ENCODE measurements around the gene PRELID1. TPM values are rescaled to one million over a fixed set of nuclear protein-coding genes. Genes with fewer than 3 reads are reported as not detected.

The PRELID1 gene
- total RNA-seq, 1 donor from 2014 or later: 88.2 TPM

GRCh38 chr5:177297922-177298321, 5.7 kb upstream of the PRELID1 start:
- H3K36me3 Mint-ChIP-seq (ENCODE audit: unreplicated experiment): peaks cover 5% of the 10 kb centered on the region
- peaks cover 24% of the 10 kb centered on the region for H3K27me3 Mint-ChIP-seq (ENCODE audit: unreplicated experiment)
- TF ChIP-seq CTCF (IDR thresholded peaks at IDR 0.05; ENCODE audit: partially characterized antibody, unreplicated experiment): no peak
- H3K9me3 Mint-ChIP-seq (ENCODE audit: unreplicated experiment): peaks cover 11% of the 10 kb centered on the region
- no peak overlapping the region for H3K4me3 Mint-ChIP-seq (ENCODE audit: unreplicated experiment)
- no peak overlapping the region for H3K27ac Mint-ChIP-seq (ENCODE audit: unreplicated experiment)
- no peak for DNase-seq
- H3K4me1 Mint-ChIP-seq (ENCODE audit: low read depth, unreplicated experiment): peaks cover 13% of the 10 kb centered on the region

GRCh38 chr5:177299697-177300096, 3.9 kb upstream of the PRELID1 start:
- no peak for DNase-seq
- H3K9me3 Mint-ChIP-seq (ENCODE audit: unreplicated experiment): peaks cover 11% of the 10 kb centered on the region
- peaks cover 5% of the 10 kb centered on the region for H3K36me3 Mint-ChIP-seq (ENCODE audit: unreplicated experiment)
- no peak overlapping the region for H3K27ac Mint-ChIP-seq (ENCODE audit: unreplicated experiment)
- no peak for TF ChIP-seq CTCF (IDR thresholded peaks at IDR 0.05; ENCODE audit: partially characterized antibody, unreplicated experiment)
- H3K27me3 Mint-ChIP-seq (ENCODE audit: unreplicated experiment): peaks cover 26% of the 10 kb centered on the region
- no peak overlapping the region for H3K4me3 Mint-ChIP-seq (ENCODE audit: unreplicated experiment)
- peaks cover 18% of the 10 kb centered on the region for H3K4me1 Mint-ChIP-seq (ENCODE audit: low read depth, unreplicated experiment)

GRCh38 chr5:177300236-177300880, 3.2 kb upstream of the PRELID1 start:
- peaks cover 3% of the 10 kb centered on the region for H3K36me3 Mint-ChIP-seq (ENCODE audit: unreplicated experiment)
- no peak overlapping the region for H3K4me3 Mint-ChIP-seq (ENCODE audit: unreplicated experiment)
- H3K9me3 Mint-ChIP-seq (ENCODE audit: unreplicated experiment): peaks cover 11% of the 10 kb centered on the region
- TF ChIP-seq CTCF (IDR thresholded peaks at IDR 0.05; ENCODE audit: partially characterized antibody, unreplicated experiment): no peak
- H3K4me1 Mint-ChIP-seq (ENCODE audit: low read depth, unreplicated experiment): peaks cover 21% of the 10 kb centered on the region
- DNase-seq: no peak
- H3K27ac Mint-ChIP-seq (ENCODE audit: unreplicated experiment): peak overlapping the region; percentile 38
- H3K27me3 Mint-ChIP-seq (ENCODE audit: unreplicated experiment): peaks cover 29% of the 10 kb centered on the region

GRCh38 chr5:177300951-177301350, 2.6 kb upstream of the PRELID1 start:
- peak overlapping the region; percentile 20 for H3K4me3 Mint-ChIP-seq (ENCODE audit: unreplicated experiment)
- no peaks in the 10 kb centered on the region for H3K36me3 Mint-ChIP-seq (ENCODE audit: unreplicated experiment)
- H3K27me3 Mint-ChIP-seq (ENCODE audit: unreplicated experiment): peaks cover 29% of the 10 kb centered on the region
- H3K4me1 Mint-ChIP-seq (ENCODE audit: low read depth, unreplicated experiment): peaks cover 20% of the 10 kb centered on the region
- H3K27ac Mint-ChIP-seq (ENCODE audit: unreplicated experiment): no peak overlapping the region
- no peak for TF ChIP-seq CTCF (IDR thresholded peaks at IDR 0.05; ENCODE audit: partially characterized antibody, unreplicated experiment)
- peaks cover 11% of the 10 kb centered on the region for H3K9me3 Mint-ChIP-seq (ENCODE audit: unreplicated experiment)
- DNase-seq: no peak

- no peak for DNase-seq
- no peak for TF ChIP-seq CTCF (IDR thresholded peaks at IDR 0.05; ENCODE audit: partially characterized antibody, unreplicated experiment)
- Mint-ChIP-seq H3K4me1 (ENCODE audit: low read depth, unreplicated experiment) (peaks cover 20% of the 10 kb centered on the region), H3K36me3 (ENCODE audit: unreplicated experiment) (no peaks in the 10 kb centered on the region), H3K27me3 (ENCODE audit: unreplicated experiment) (peaks cover 28% of the 10 kb centered on the region), H3K4me3 (ENCODE audit: unreplicated experiment) (peak overlapping the region; percentile 86), H3K27ac (ENCODE audit: unreplicated experiment) (no peak overlapping the region), H3K9me3 (ENCODE audit: unreplicated experiment) (peaks cover 9% of the 10 kb centered on the region)
Observed at GRCh38 chr5:177301503-177302165, 2.0 kb upstream of the PRELID1 start.

Measured in glutamatergic neuron (in vitro differentiated cells).